Adipocyte (in vitro differentiated cells): Measurements from ENCODE around the gene NLN.
"Not testable (repeated sequence)": the region's sequence is repeated elsewhere in the genome, so short reads cannot be mapped to it uniquely, and the experiment has no call there.

Source experiments
- DNase-seq: peaks from one replicate; pipeline ENCODE4 v3.0.0-alpha.2; 2015; ENCODE audit warnings: low read depth
- H3K27me3 ChIP-seq: replicated peaks from 2 replicates; pipeline ENCODE4 v1.7.0; 2013; ENCODE audit warnings: mild to moderate bottlenecking, low read length, moderate library complexity; ENCODE audit not compliant: control insufficient read depth, insufficient read depth
- H3K36me3 ChIP-seq: 2 replicates; pipeline ENCODE4 v1.7.0; 2013; ENCODE audit warnings: low read length, mild to moderate bottlenecking, moderate library complexity; ENCODE audit not compliant: control insufficient read depth, insufficient read depth, severe bottlenecking
- H3K4me1 ChIP-seq: 2 replicates; pipeline ENCODE4 v1.7.0; 2013; ENCODE audit warnings: mild to moderate bottlenecking, low read length, moderate library complexity; ENCODE audit not compliant: control insufficient read depth, insufficient read depth
- H3K4me3 ChIP-seq: 2 replicates; pipeline ENCODE4 v1.7.0; 2013; ENCODE audit warnings: mild to moderate bottlenecking, low read length, moderate library complexity
- H3K9ac ChIP-seq: 2 replicates; pipeline ENCODE4 v1.7.0; 2013; ENCODE audit warnings: mild to moderate bottlenecking, low read length, moderate library complexity
- H3K9me3 ChIP-seq: 2 replicates; pipeline ENCODE4 v1.7.0; 2013; ENCODE audit warnings: mild to moderate bottlenecking, low read length, moderate library complexity; ENCODE audit not compliant: control insufficient read depth

Gene NLN

GRCh38 chr5:65704621-65705239 is 17.3 kb upstream of the NLN start:
- peaks cover 10% of the 10 kb centered on the region for H3K36me3 ChIP-seq

GRCh38 chr5:65707663-65708062 is 14.3 kb upstream of the NLN start:
- H3K36me3 ChIP-seq: peaks cover 23% of the 10 kb centered on the region
- H3K4me1 ChIP-seq: peaks cover 8% of the 10 kb centered on the region
- no peak for DNase-seq
- H3K4me3 ChIP-seq: no peak overlapping the region
- no peaks in the 10 kb centered on the region for H3K9me3 ChIP-seq
- no peaks in the 10 kb centered on the region for H3K27me3 ChIP-seq
- H3K9ac ChIP-seq: no peak overlapping the region

More at GRCh38 chr5:65704621-65705239, 17.3 kb upstream of the NLN start:
- Histone ChIP-seq H3K4me1 (peaks cover 8% of the 10 kb centered on the region), H3K27me3 (no peaks in the 10 kb centered on the region), H3K9ac (no peak overlapping the region), H3K9me3 (no peaks in the 10 kb centered on the region), H3K4me3 (no peak overlapping the region)
- DNase-seq: no peak

- peak; percentile 47 for DNase-seq
- Histone ChIP-seq H3K9ac (no peak overlapping the region), H3K36me3 (peaks cover 19% of the 10 kb centered on the region), H3K27me3 (no peaks in the 10 kb centered on the region), H3K9me3 (no peaks in the 10 kb centered on the region), H3K4me1 (peaks cover 8% of the 10 kb centered on the region), H3K4me3 (no peak overlapping the region)
These were observed 13.9 kb upstream of the NLN start for GRCh38 chr5:65708145-65708544.

- DNase-seq: no peak
- H3K4me3 ChIP-seq: no peak overlapping the region
- H3K4me1 ChIP-seq: peaks cover 5% of the 10 kb centered on the region
- H3K36me3 ChIP-seq: peaks cover 6% of the 10 kb centered on the region
- H3K9me3 ChIP-seq: no peaks in the 10 kb centered on the region
- H3K9ac ChIP-seq: no peak overlapping the region
- H3K27me3 ChIP-seq: no peaks in the 10 kb centered on the region
These were observed 3.3 kb upstream of the NLN start for GRCh38 chr5:65718576-65719310.

GRCh38 chr5:65721050-65721719 is 820 bp upstream of the NLN start:
- no peaks in the 10 kb centered on the region for H3K27me3 ChIP-seq
- DNase-seq: peak; percentile 81
- peak overlapping the region; percentile 94 for H3K9ac ChIP-seq
- H3K9me3 ChIP-seq: no peaks in the 10 kb centered on the region
- H3K4me3 ChIP-seq: peak overlapping the region; percentile 94
- H3K36me3 ChIP-seq: peaks cover 6% of the 10 kb centered on the region
- peaks cover 14% of the 10 kb centered on the region for H3K4me1 ChIP-seq

GRCh38 chr5:65722575-65723403 is 784 bp downstream of the NLN start:
- Histone ChIP-seq H3K9me3 (no peaks in the 10 kb centered on the region), H3K9ac (peak overlapping the region; percentile 91), H3K4me1 (peaks cover 14% of the 10 kb centered on the region), H3K27me3 (no peaks in the 10 kb centered on the region), H3K36me3 (peaks cover 1% of the 10 kb centered on the region), H3K4me3 (peak overlapping the region; percentile 94)
- DNase-seq: peak; percentile 75

- Histone ChIP-seq H3K36me3 (no peaks in the 10 kb centered on the region), H3K4me3 (no peak overlapping the region), H3K27me3 (no peaks in the 10 kb centered on the region), H3K9ac (no peak overlapping the region), H3K4me1 (peaks cover 14% of the 10 kb centered on the region), H3K9me3 (no peaks in the 10 kb centered on the region)
- no peak for DNase-seq
These were observed 5.6 kb downstream of the NLN start for GRCh38 chr5:65727491-65728156.

GRCh38 chr5:65728218-65728617 is 6.2 kb downstream of the NLN start:
- H3K27me3 ChIP-seq: no peaks in the 10 kb centered on the region
- no peaks in the 10 kb centered on the region for H3K9me3 ChIP-seq
- no peak for DNase-seq
- H3K4me3 ChIP-seq: no peak overlapping the region
- H3K9ac ChIP-seq: no peak overlapping the region
- H3K36me3 ChIP-seq: no peaks in the 10 kb centered on the region
- H3K4me1 ChIP-seq: peaks cover 11% of the 10 kb centered on the region

GRCh38 chr5:65730910-65731309 is 8.9 kb downstream of the NLN start:
- Histone ChIP-seq H3K4me3 (no peak overlapping the region), H3K27me3 (no peaks in the 10 kb centered on the region), H3K9me3 (no peaks in the 10 kb centered on the region), H3K36me3 (no peaks in the 10 kb centered on the region), H3K4me1 (no peaks in the 10 kb centered on the region), H3K9ac (no peak overlapping the region)
- no peak for DNase-seq

- H3K27me3 ChIP-seq, H3K4me3 ChIP-seq, H3K36me3 ChIP-seq, H3K4me1 ChIP-seq, DNase-seq, H3K9me3 ChIP-seq, H3K9ac ChIP-seq: not testable (repeated sequence)
These were observed 10.0 kb downstream of the NLN start for GRCh38 chr5:65732046-65732445.
